Measurements from ENCODE around the gene GLO1. TPM values are rescaled to one million over a fixed set of nuclear protein-coding genes. Genes with fewer than 3 reads are reported as not detected.
A peak's percentile ranks its signal among the peaks of the same experiment; 100 is the strongest.

The GLO1 gene
- polyA plus RNA-seq, 4 donors, result 137 to 193 (median 152) TPM

DNA sequence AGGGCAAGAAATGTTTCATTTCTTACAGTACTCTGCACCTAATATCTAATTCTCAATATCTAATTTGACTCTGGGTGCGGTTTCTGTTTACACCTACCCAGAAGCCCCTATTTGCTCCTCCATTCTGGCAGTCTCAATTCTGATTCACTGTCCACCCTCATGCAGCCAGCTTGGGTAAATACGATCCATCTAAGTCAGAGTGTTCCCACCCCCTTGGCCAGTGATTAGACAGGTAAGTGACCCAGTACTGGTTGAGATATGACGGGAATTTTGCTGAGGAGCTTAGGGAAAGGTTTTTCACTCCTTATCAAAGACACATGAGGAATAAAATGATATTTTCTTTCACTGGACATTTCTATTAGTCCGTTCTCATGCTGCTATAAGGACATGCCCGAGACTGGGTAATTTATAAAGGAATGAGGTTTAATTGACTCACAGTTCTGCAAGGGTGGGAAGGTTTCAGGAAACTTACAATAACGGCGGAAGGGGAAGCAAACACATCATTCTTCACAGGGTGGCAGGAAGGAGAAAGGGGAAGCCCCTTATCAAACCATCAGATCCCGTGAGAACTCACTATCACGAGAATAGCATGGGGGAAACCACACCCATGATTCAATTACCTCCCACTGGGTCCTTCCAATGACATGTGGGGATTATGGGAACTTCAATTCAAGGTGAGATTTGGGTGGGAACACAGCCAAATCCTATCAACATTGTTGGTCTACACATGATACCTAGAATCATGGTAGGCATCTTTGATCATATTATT lies 29.4 kb downstream of the GLO1 start:
- DNase-seq (ENCODE audit: low read depth in 4 of 4, low spot score in 3 of 4), result no peak

DNA sequence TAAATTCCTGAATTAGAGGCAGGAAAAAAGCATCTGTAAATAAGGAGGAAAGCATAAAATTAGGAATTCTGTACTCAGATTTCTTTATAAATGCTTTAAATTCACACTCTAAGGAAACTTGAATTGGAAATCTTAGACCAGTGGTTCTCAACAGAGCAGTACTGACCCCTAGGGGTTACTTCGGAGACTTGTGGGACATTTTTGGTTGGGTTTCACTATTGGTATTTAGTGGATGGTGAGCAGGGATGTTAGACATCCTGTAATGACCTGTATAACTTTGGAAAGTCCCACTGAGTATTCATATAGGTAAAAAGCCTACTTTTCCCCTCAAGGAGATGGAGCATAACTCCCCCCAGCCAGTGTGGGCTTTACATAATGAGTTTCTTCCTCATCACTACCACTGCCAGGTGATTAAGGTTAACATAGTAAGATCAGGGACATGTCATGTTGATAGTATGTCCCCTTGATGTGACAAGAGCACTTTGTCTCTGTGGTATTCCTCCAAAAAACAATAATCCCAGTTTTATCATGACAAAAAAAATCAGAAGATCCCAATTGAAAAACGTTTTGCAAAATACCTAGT lies 31.0 kb downstream of the GLO1 start:
- DNase-seq (ENCODE audit: low read depth in 4 of 4, low spot score in 3 of 4), result peak; percentile 6 to 30 (median 10)

DNA sequence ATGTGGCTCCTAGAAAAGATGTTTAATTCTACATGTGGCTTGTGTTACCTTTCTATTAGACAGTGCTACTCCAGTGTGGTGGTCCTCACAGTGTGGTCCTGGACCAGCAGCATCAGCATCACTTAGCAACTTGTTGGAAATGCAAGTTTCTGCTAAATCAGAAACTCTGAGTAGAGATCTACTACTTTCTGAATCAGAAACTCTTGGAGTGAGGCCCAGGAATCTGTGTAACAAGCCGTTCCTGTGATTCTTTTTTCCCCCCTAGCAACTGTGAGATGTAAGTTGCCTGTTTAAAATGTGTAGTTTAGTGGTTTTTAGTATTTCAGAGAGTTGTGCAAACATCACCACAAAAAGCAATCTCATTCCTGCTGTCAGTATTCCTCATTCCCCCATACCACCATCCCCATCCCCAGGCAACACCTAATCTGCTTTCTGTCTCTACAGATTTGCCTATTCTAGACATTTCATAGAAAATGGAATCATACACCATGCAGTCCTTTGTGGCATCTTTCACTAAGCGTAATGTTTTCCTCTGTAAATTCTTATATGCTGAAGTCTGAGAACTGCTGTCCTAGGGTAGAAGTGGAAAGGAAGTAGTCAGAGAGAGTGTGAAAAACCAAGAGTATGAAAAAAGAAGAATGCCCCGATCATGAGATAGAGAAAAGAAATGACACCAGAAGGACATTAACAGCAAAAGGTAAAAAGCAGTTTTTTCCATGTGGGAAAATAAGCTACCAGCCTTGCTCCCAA lies 44.4 kb downstream of the GLO1 start:
- no peak for DNase-seq (ENCODE audit: low read depth in 4 of 4, low spot score in 3 of 4)

DNA sequence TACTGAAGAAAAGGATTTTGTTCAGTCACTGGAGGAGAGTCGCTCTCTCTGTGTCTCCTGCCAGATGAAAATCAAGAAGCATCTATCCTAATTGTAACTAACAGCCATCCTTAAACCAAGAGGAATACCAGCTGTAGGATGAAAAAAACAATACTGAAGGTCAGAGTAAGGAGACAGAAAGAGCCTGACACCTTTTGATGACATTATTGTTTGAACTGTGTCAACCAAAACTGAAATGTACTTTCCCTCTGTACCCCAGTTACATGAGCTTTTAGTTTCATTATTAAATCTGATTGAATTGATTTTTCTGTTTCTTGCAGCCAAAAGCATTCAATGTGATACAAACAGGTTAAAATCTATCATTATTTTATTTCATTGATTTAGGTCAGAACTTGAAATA lies 46.0 kb downstream of the GLO1 start:
- DNase-seq (ENCODE audit: low read depth in 4 of 4, low spot score in 3 of 4), result no peak

DNA sequence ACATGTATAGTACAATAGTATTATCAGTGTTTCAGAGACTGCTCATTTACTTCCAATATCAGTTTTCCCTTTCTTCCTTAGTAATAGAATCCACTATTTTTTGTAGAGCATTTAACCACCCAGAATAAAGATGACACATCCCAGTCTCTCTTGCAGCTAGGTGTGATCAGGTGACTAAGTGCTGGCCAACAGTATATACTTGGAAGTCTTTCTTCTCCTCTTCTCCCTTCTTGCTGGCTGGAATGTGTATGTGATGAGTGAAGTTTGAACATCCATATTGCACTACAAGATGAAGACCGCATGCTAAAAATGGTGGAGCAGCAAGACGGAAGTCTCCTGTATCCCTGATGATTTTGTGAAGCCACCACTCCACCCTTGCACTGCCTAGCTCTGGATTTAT lies 48.7 kb downstream of the GLO1 start:
- no peak for DNase-seq (ENCODE audit: low read depth in 4 of 4, low spot score in 3 of 4)

DNA sequence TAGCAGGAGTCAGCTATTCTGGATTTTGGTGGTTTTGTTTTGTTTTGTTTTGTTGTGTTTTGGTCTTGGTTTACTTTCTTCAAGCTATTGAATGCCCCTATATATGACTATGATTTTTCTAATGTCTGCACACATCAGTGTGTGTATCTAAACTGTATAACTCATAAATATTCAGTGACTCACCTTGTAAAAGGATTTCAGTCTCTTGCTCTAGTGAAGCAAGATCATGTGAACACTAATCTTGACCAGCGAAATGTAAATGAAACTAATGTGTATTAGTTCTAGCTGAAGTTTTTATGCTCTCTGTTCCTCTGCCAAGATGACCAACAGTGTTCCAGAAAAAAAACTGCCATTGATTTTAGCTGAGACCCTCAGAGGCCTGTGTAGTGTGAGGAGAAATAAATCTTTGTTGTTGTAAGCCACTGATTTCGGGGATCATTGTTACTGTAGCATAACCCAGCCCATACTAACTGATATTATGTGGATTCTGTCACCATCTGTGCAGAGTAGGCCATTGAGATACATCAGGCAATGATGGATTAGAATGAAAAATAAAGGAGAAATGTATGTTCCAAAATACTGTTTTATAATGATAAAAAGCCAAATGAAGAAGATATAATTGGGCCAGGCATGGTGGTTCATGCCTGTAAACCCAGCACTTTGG lies 51.7 kb downstream of the GLO1 start:
- no peak for DNase-seq (ENCODE audit: low read depth in 4 of 4, low spot score in 3 of 4)

DNA sequence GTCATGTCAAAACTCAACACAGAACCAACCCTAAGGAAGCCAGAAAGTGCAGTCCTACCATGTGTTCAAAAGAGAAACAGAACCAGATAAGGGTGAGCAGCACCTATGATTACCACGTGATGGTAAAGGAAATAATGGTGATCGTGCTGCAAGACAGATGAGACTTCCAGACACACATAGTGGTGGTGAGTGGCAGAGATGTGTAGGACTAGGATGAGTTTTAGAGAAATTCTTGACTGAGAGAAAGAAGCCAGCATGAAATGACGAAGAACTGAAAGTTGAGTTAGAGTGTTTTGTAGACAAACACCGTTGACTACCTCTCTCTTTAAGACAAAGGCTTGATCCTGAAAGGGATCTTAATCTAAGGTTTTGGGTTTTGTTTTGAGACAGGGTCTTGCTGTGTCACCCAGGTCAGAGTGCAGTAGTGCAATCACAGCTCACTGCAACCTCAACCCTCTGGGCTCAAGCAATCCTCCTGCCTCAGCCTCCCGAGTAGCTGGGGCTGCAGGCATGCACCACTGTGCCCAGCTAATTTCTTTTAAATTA lies 52.7 kb downstream of the GLO1 start:
- DNase-seq (ENCODE audit: low read depth in 4 of 4, low spot score in 3 of 4), result no peak

DNA sequence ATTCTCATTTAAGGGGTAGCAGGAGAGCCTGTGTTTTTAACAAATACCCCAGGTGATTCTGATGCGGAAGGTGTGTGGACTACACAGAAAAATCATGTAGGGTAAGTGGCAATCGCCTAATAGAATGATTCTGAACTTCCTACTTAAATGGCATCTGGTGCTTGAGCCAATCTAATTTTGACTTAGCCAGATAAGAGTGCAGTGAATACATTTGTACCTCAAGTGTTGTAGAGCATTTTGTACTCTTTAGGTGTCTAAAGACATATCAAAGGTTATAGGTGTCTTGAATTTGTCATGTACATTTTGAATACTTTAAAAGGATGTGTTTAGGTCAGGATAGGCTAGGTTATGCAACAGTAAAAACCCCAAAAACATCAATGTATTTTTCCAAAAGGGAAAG lies 53.2 kb downstream of the GLO1 start:
- DNase-seq (ENCODE audit: low read depth in 4 of 4, low spot score in 3 of 4), result no peak

DNA sequence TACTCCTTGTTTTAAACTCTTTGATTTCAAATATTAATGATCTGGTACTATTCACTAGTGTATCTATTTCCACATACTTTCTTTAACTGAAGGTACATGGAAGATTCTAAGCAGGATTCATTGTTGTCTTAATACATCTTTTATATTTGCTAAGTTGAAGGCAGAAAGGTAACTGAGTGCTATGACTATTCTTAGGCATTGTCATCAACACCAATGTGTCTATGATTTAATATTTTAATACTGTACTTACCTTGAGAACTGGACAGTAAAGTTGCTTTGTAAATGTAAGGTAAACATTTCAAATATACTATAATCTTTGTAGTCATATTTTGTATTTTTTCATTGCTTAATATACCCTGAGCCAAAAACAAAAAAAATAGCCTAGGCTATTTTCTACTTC lies 54.3 kb downstream of the GLO1 start:
- no peak for DNase-seq (ENCODE audit: low read depth in 4 of 4, low spot score in 3 of 4)

DNA sequence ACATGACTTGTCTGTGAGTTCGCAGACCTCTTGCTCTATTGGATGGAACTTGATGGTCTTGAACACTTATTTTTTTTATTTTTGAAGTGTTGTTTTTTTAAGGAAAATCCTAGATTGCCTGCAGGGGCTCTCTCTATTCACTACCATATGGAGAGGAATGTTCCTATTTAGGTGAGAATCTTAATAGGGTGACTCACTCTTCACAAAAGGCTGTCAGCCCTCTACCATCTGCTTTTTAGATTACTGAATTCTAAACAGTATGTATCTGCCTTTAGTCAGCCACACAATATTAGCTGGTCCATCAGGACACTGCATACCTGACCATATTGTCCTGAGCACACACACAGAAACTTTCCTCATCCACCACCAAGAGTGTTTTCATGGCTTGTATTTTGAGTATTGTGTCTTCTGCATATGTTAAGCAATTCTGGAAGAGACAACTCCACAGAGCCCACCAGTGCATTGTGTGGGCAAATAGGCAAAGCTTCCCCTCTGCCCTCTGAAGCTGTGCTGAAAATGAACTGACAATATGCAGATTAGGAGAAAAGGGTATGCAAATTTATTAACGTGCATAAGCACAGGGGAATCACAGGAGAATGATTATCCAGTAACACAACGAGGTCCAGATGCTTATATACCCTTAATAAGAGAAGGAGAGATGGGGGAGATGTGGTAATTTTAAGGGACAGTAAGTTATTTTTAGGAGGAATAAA lies 56.6 kb downstream of the GLO1 start:
- no peak for DNase-seq (ENCODE audit: low read depth in 4 of 4, low spot score in 3 of 4)

DNA sequence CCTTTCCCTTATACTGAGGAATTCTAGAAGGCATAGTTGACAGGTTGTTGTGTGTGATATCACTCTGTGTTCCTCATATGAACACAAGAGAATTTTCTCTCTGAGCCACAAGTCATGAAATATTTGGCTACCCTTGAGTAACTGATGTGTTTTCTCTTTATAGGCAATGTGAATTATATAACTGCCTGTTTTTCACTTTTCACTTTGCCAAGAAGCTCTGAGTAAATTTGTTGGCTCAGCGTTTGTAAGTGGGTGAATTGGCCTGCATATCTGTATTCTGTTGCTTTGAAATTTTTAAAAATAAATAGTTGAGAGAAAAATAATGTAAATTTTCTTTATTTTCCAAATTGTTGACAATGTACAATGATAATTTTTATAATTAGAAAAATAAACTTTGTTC lies 58.0 kb downstream of the GLO1 start:
- DNase-seq (ENCODE audit: low read depth in 4 of 4, low spot score in 3 of 4), result no peak

DNA sequence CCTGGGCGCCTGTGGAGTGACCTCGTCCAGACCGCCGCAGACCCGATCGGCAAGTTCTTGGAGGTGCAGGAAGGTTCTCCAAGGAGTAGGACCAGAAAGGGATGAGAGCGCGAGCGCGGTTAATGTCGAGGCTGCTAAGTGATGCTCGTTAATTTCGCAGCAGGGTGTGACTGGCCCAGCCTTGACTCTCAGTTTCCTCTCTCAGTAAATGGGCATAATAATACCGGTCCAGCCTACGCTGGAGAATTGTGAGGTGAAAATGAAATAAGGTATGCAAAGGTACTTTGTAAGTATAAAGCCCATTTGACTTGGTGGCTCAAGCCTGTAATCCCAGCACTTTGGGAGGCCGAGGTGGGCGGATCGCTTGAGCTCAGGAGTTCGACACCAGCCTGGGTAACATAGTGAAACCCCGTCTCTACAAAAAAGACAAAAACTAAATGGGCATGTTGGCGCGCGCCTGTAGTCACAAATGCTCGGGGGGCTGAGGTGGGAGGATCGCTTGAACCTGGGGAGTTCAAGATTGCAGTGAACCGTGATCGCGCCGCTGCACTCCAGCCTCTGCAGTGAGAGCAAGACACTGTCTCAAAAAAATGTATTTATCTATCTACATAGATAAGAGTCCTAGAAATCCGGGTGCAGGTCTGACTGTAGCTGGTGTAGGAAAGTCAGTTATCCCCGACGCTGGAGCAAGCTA lies 62.6 kb downstream of the GLO1 start:
- DNase-seq (ENCODE audit: low read depth in 4 of 4, low spot score in 3 of 4), result no peak

DNA sequence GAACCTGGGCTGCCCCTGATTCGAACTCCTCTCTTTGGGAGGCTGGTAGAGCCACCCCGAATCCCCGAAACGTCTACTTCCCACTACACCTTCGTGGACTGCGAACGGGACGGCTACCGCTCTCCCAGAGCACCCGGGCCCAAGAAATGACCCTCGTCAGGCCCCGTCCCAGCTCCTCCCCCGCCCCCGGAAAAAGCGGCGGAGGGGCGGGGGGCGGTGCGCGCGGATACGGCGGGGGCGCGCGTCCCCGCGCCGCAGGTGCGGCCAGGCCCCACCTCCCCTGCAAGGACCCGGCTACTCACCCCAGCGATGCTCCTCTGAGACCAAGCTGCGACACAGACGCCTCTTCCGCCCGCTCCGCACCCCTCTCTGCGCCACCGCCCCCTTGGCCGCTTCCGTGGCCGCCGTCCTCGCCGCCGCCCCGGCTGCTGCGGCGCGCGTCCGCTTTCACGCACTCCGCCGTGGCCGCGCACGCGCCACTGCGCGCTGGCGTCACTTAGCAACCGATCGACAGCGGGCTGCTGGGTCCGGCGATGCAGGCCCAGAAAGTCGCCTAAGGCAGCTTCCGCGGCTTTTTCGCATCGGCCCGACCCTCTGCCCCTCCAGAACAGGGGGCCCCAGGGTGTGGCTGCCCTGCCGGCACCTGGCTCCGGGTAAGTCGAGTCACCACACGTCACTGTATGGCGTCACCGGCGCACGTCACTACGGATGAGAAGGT lies 63.3 kb downstream of the GLO1 start, which contains the start of gene BTBD9:
TSS of gene BTBD9 (minus strand) at position 432 of the 718 bp plus-strand sequence.
- DNase-seq (ENCODE audit: low read depth in 4 of 4, low spot score in 3 of 4), result peak; percentile 70 to 82 (median 77)

DNA sequence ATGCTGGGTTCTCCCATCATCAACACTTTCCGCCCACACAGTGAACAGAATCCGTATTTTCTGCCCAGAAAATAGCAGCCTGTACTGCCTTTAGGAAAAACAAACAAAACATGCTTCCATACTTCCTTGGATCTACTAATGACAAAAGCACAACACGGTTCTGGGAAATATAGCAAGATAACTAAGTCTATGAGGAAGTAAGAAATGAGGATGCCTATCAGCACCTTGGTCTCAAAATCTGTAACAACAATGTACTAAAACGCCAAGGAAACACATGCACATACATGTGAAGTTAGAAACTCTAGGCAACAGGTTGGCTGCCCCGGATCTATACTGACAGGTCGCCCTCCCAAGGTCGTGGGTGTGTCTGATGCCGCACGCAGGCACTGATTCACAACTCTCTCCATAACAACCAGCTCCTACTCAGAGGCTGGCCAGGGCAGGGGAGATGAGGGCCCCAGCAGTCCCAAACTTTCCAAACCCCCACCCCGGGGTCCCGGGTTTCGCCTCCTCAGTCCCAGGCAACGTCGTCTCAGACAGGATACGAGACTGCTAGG lies 63.9 kb downstream of the GLO1 start:
- peak in 2 of 4 donors; percentile 5 to 17 for DNase-seq (ENCODE audit: low read depth in 4 of 4, low spot score in 3 of 4)

DNA sequence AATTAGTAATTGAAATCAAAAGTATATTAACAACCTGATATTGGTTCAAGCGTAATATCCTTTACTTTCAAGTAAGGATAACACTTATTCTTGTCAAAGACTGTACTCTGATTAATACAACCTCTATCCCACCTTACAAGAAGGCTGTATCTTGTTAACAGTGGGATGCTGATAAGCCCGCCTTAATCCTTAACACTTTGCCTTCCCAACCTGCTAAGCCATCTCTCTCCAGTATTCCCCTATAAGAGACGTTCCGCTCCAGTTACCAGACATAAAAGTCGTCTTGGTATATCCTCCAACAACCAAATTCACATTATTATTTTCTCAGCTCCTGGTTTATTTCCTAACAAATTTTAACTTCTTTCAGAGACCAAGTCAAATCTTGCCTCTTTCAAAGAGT lies 65.2 kb downstream of the GLO1 start:
- DNase-seq (ENCODE audit: low read depth in 4 of 4, low spot score in 3 of 4), result no peak

DNA sequence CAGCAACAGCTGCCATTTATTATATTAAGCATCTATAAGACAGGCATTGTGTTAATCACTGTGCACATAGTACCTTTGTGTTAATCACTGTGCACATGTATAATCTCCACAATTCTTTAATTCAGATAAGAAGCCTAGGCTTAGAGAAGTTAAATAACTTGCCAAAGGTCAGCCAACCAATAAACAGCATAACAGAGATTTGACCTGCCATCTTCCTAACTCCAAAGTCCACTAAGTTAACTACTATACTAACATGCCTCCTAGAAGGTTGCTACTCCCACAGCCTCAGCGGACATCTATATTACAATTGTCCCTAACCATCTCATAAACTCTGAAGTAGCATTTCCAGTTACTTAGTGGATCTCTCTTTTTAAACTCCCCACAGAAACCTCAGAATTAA lies 66.9 kb downstream of the GLO1 start:
- no peak for DNase-seq (ENCODE audit: low read depth in 4 of 4, low spot score in 3 of 4)

DNA sequence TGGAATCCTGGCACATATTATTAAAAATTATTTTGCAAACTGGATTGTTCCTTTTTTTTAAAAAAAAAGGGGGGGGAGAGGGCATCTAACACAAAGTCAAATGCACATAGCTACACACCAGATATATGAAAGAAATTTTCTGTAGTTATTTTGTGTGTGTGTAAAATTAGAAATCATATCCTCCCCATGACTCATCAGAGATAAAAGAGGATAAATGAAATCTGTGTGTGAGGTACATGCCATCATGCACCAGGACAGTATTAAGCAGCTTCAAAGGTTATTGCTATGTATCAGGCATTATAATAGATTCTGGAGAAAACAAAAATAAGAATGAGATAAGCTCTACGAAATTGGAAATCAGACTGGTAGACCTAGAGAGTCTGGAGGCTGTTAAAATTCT lies 68.4 kb downstream of the GLO1 start:
- no peak for DNase-seq (ENCODE audit: low read depth in 4 of 4, low spot score in 3 of 4)

DNA sequence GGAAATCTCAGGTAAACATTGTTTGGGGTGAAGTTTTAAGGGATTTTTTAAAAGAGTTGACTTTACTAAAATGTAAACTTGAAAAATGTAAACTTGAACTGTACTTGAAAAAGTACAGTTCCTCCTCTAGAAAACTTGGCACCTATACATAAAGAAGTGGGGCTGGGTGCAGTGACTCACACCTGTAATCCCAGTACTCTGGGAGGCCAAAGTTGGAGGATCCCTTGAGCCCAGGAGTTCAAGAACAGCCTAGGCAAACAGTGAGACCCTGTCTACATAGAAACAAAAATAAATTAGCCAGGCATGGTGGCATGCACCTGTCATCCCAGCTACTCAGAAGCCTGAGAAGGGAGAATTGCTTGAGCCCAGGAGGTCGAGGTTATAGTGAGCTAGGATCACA lies 70.5 kb downstream of the GLO1 start:
- no peak for DNase-seq (ENCODE audit: low read depth in 4 of 4, low spot score in 3 of 4)
